ENCODE results near the gene DCUN1D2.

GRCh38 chr13:113457510-113457909 lies 33.0 kb downstream of the DCUN1D2 start:
- TF ChIP-seq POLR2AphosphoS5 (IDR thresholded peaks at IDR 0.05) (no peak), CTCF (IDR thresholded peaks at IDR 0.05 in 8 of 11, conservative IDR thresholded peaks at IDR 0.05 in 3 of 11) (no peak)

Measured in spleen (tissue), 7 donors.